HepG2 (cell line): ENCODE measurements around the gene SLC6A7. TPM values are rescaled to one million over a fixed set of nuclear protein-coding genes. Genes with fewer than 3 reads are reported as not detected.

Source experiments
- ATAC-seq: fragments of 200-7000 bp; cut with Tn5 transposase; 3 replicates; pipeline ENCODE4 v1.9.1; 2020; ENCODE audit warnings: mild to moderate bottlenecking, moderate library complexity
- BruUV-seq: library from RNA; stranded (reverse); fragments of 400-500 nt; replicated peaks from 2 replicates; lab custom pipeline; 2021; lab: Mats Ljungman, UMichigan
- CTCF ChIA-PET: fragments of 300-600 bp; formaldehyde crosslinking; extraction: SDS; loops from one replicate; lab custom pipeline; 2021; ENCODE audit warnings: low total read pairs, inconsistent platforms, low intra/inter-chr PET ratio; lab: Yijun Ruan, JAX
- POLR2A ChIA-PET: fragments of 350-600 bp; sonication (Branson Sonifier 250); formaldehyde crosslinking; loops from one replicate; lab custom pipeline; 2020; ENCODE audit warnings: antibody characterized with exemption, inconsistent platforms; lab: Yijun Ruan, JAX
- DNase-seq: peaks from one replicate; pipeline ENCODE4 v3.0.0-alpha.2; 2015; ENCODE audit warnings: low spot score
- FAIRE-seq: peaks from 3 replicates; lab custom pipeline; 2011; peaks lifted over from hg19 to GRCh38; lab: Jason Lieb, UNC
- H2AFZ ChIP-seq: one replicate; pipeline ENCODE4 v1.6.1; 2011; ENCODE audit warnings: low read length, inconsistent platforms
- H3K27ac ChIP-seq: fragments of 300-600 bp; 3 replicates; pipeline ENCODE4 v1.8.0; 2011; ENCODE audit warnings: mixed run types, mild to moderate bottlenecking, mixed read lengths, low read length, inconsistent platforms; ENCODE audit not compliant: insufficient read depth; ENCODE audit errors: extremely low read length
- H3K27me3 ChIP-seq, 2 experiments: fragments of 200-600 bp in 1 of 2; 2 replicates in 1 of 2; 3 replicates in 1 of 2; pipeline versions ENCODE4 v1.6.0 to v1.8.0; 2011; ENCODE audit warnings: low read length in 2 of 2, mild to moderate bottlenecking in 2 of 2, moderate library complexity in 2 of 2, inconsistent platforms in 1 of 2; ENCODE audit not compliant: insufficient read depth in 2 of 2, control insufficient read depth in 1 of 2
- H3K36me3 ChIP-seq, 2 experiments: fragments of 200-600 bp in 1 of 2; replicated peaks in 1 of 2; 2 replicates in 1 of 2; 3 replicates in 1 of 2; pipeline versions ENCODE4 v1.5.1 to v1.8.0; 2011; ENCODE audit warnings: low read length in 2 of 2, inconsistent platforms in 1 of 2; ENCODE audit not compliant: insufficient read depth in 2 of 2, control insufficient read depth in 1 of 2
- H3K4me1 ChIP-seq: 2 replicates; pipeline ENCODE4 v1.5.1; 2012; ENCODE audit warnings: low read length, inconsistent platforms; ENCODE audit not compliant: insufficient read depth
- H3K4me2 ChIP-seq: 2 replicates; pipeline ENCODE4 v1.6.0; 2011; ENCODE audit warnings: low read depth, low read length, inconsistent platforms
- H3K4me3 ChIP-seq, 3 experiments: fragments of 200-600 bp in 1 of 3; sonication (generic), shearing (Covaris generic) in 1 of 3; replicated peaks in 1 of 3; 2 replicates each; pipeline ENCODE4 v1.5.1; 2011 to 2016; ENCODE audit warnings: low read length in 3 of 3, inconsistent platforms in 2 of 3, low read depth in 2 of 3, mild to moderate bottlenecking in 2 of 3, control low read depth in 1 of 3, mixed read lengths in 1 of 3; ENCODE audit not compliant: insufficient read depth in 1 of 3
- H3K79me2 ChIP-seq: one replicate; pipeline ENCODE4 v1.6.1; 2011; ENCODE audit warnings: low read length, inconsistent platforms; ENCODE audit not compliant: insufficient read depth
- H3K9ac ChIP-seq: 2 replicates; pipeline ENCODE4 v1.6.0; 2011; ENCODE audit warnings: mild to moderate bottlenecking, low read depth, low read length, inconsistent platforms; ENCODE audit not compliant: insufficient read depth
- H3K9me3 ChIP-seq: 2 replicates; pipeline ENCODE4 v1.5.1; 2012; ENCODE audit warnings: mild to moderate bottlenecking, low read length
- H4K20me1 ChIP-seq: 2 replicates; pipeline ENCODE4 v1.6.0; 2011; ENCODE audit warnings: inconsistent platforms, mild to moderate bottlenecking, low read length, moderate library complexity; ENCODE audit not compliant: insufficient read depth
- ATAD3A ChIP-seq: sonication (generic); formaldehyde crosslinking; IDR thresholded peaks from 2 replicates; pipeline ENCODE4 v1.4.0; 2020; ENCODE audit warnings: missing genetic modification reagents
- HINFP ChIP-seq: sonication (generic); formaldehyde crosslinking; IDR thresholded peaks from 2 replicates; pipeline ENCODE4 v1.4.0; 2020; ENCODE audit warnings: low read depth, mild to moderate bottlenecking, missing genetic modification reagents
- ONECUT2 ChIP-seq: sonication (generic); formaldehyde crosslinking; IDR thresholded peaks from 2 replicates; pipeline ENCODE4 v1.4.0; 2020; ENCODE audit warnings: missing genetic modification reagents
- REPIN1 ChIP-seq: sonication (generic); formaldehyde crosslinking; IDR thresholded peaks from 2 replicates; pipeline ENCODE4 v1.8.0; 2022; ENCODE audit warnings: missing genetic modification reagents, low read depth, mild to moderate bottlenecking, borderline replicate concordance
- SAFB2 ChIP-seq: sonication (generic); formaldehyde crosslinking; IDR thresholded peaks from 2 replicates; pipeline ENCODE4 v1.5.1; 2020; ENCODE audit warnings: missing genetic modification reagents, low read depth, mild to moderate bottlenecking, borderline replicate concordance
- ZFYVE20 ChIP-seq: sonication (generic); formaldehyde crosslinking; IDR thresholded peaks from 2 replicates; pipeline ENCODE4 v1.8.0; 2023; ENCODE audit warnings: low read depth, mild to moderate bottlenecking, moderate library complexity, missing genetic modification reagents, borderline replicate concordance
- ZNF333 ChIP-seq: sonication (generic); formaldehyde crosslinking; IDR thresholded peaks from 2 replicates; pipeline ENCODE4 v1.4.0; 2020; ENCODE audit warnings: mild to moderate bottlenecking, missing genetic modification reagents, borderline replicate concordance
- WGBS: methylation state at CpG from one replicate; pipeline ENCODE4 v1.1.6; 2017; ENCODE audit warnings: low lambda C conversion rate; 5-methylcytosine and 5-hydroxymethylcytosine counted together
- in situ Hi-C: cut with HindIII; loops from 2 replicates; pipeline ENCODE4 v1.10.0; 2017; ENCODE audit warnings: low pct_unique_long_range_greater_than_20kb; ENCODE audit not compliant: extremely low pct_ligation_motif_present
- intact Hi-C: fragments of 100-400 bp; cut with micrococcal nuclease; formaldehyde crosslinking; loops from one replicate; pipeline ENCODE4 v1.10.0; 2022; ENCODE audit not compliant: unreplicated experiment
- polyA plus RNA-seq, 8 experiments: library from polyadenylated mRNA; depleted of rRNA in 3 of 8; stranded (reverse) in 7 of 8; unstranded in 1 of 8; fragments of >200 nt; fragmentation: Illumina TruSeq in 4 of 8; extraction: Trizol in 4 of 8; gene quantifications; 2 replicates each; pipeline versions ENCODE4 v1.2.1 to v1.2.3, GENCODE V29; 2011 to 2016; ENCODE audit warnings: low read depth in 4 of 8, missing spikeins in 1 of 8, mixed read lengths in 1 of 8; ENCODE audit not compliant: insufficient read depth in 1 of 8
- total RNA-seq, 5 experiments: library from RNA; depleted of rRNA; stranded (reverse); fragments of >200 nt; fragmentation: Illumina TruSeq; extraction: Trizol; gene quantifications; 2 replicates each; pipeline ENCODE4 v1.2.3, GENCODE V29; 2016; ENCODE audit warnings: low read depth in 1 of 5
- TF ChIP-seq, protein P1 (sequence below): sonication (generic); formaldehyde crosslinking; IDR thresholded peaks from 2 replicates; pipeline ENCODE4 v1.4.0; 2020; ENCODE audit warnings: low read depth, missing genetic modification reagents

SLC6A7 gene
- total and polyA plus RNA-seq, 2 of the 13 experiments (the other 11 are each of a cell fraction or from before 2014, with no cell fraction given) = not detected

- whole genome bisulfite sequencing = 62% methylated on average over 3 of the region's 3 CpGs
- CTCF ChIA-PET = no interaction called here
- no peak overlapping the region for H3K4me2 ChIP-seq
- intact Hi-C loops (no loop called here), in situ Hi-C loops (no loop called here)
- no peak overlapping the region for H3K27ac ChIP-seq
- no TSS peak for BruUV-seq
- H2AFZ ChIP-seq = no peak overlapping the region
- POLR2A ChIA-PET = no interaction called here
- peaks cover 27% of the 10 kb centered on the region for H3K4me1 ChIP-seq
- no peak overlapping the region for H3K4me3 ChIP-seq
- TF ChIP-seq ZFYVE20 (CRISPR knock-in tag) (no peak), ATAD3A (no peak), ZNF333 (CRISPR knock-in tag) (no peak), HINFP (CRISPR knock-in tag) (no peak), SAFB2 (no peak), ONECUT2 (CRISPR knock-in tag) (no peak), REPIN1 (no peak)
- TF ChIP-seq, protein P1, sequence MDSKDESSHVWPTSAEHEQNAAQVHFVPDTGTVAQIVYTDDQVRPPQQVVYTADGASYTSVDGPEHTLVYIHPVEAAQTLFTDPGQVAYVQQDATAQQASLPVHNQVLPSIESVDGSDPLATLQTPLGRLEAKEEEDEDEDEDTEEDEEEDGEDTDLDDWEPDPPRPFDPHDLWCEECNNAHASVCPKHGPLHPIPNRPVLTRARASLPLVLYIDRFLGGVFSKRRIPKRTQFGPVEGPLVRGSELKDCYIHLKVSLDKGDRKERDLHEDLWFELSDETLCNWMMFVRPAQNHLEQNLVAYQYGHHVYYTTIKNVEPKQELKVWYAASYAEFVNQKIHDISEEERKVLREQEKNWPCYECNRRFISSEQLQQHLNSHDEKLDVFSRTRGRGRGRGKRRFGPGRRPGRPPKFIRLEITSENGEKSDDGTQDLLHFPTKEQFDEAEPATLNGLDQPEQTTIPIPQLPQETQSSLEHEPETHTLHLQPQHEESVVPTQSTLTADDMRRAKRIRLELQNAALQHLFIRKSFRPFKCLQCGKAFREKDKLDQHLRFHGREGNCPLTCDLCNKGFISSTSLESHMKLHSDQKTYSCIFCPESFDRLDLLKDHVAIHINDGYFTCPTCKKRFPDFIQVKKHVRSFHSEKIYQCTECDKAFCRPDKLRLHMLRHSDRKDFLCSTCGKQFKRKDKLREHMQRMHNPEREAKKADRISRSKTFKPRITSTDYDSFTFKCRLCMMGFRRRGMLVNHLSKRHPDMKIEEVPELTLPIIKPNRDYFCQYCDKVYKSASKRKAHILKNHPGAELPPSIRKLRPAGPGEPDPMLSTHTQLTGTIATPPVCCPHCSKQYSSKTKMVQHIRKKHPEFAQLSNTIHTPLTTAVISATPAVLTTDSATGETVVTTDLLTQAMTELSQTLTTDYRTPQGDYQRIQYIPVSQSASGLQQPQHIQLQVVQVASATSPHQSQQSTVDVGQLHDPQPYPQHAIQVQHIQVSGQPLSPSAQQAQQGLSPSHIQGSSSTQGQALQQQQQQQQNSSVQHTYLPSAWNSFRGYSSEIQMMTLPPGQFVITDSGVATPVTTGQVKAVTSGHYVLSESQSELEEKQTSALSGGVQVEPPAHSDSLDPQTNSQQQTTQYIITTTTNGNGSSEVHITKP (CRISPR knock-in tag) = no peak
- no peaks in the 10 kb centered on the region for H3K79me2 ChIP-seq
- H4K20me1 ChIP-seq = no peaks in the 10 kb centered on the region
- peaks cover 5 to 55% of the 10 kb centered on the region in 2 experiments; a peak in 4 of 5 replicates for H3K27me3 ChIP-seq
- DNase-seq (no peak), FAIRE-seq (no peak), ATAC-seq (no peak)
- H3K9ac ChIP-seq = no peak overlapping the region
- H3K9me3 ChIP-seq = no peaks in the 10 kb centered on the region
- no peaks in the 10 kb centered on the region for H3K36me3 ChIP-seq
Observed at GRCh38 chr5:150248946-150249345, 59.1 kb downstream of the SLC6A7 start.
